MG63 (cell line): Measurements from ENCODE around the gene FKBP14. TPM values are rescaled to one million over a fixed set of nuclear protein-coding genes. Genes with fewer than 3 reads are reported as not detected.
"Not testable (repeated sequence)": the region's sequence is repeated elsewhere in the genome, so short reads cannot be mapped to it uniquely, and the experiment has no call there.

Experiments
- DNase-seq: peaks from one replicate; pipeline ENCODE4 v3.0.0-alpha.2; 2020
- H3K27me3 ChIP-seq: fragments of 250-450 bp; sonication (Bioruptor Pico); 2 replicates; pipeline ENCODE4 v1.5.1; 2020; ENCODE audit warnings: mild to moderate bottlenecking, moderate library complexity
- H3K36me3 ChIP-seq: fragments of 250-450 bp; sonication (Bioruptor Pico); 2 replicates; pipeline ENCODE4 v1.5.1; 2020; ENCODE audit warnings: mild to moderate bottlenecking, moderate library complexity
- H3K4me3 ChIP-seq: fragments of 250-450 bp; sonication (Bioruptor Pico); 2 replicates; pipeline ENCODE4 v1.5.1; 2020; ENCODE audit warnings: mild to moderate bottlenecking, moderate library complexity
- H3K9me3 ChIP-seq: fragments of 250-450 bp; sonication (Bioruptor Pico); 2 replicates; pipeline ENCODE4 v1.5.1; 2020; ENCODE audit warnings: mild to moderate bottlenecking, moderate library complexity
- total RNA-seq: library from RNA; depleted of rRNA; stranded (reverse); fragments of >200 nt; shearing (Covaris generic); gene quantifications from 2 replicates; pipeline ENCODE4 v1.2.3, GENCODE V29; 2014; ENCODE audit warnings: low replicate concordance; rRNA removed

FKBP14 gene, protein sequence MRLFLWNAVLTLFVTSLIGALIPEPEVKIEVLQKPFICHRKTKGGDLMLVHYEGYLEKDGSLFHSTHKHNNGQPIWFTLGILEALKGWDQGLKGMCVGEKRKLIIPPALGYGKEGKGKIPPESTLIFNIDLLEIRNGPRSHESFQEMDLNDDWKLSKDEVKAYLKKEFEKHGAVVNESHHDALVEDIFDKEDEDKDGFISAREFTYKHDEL
- total RNA-seq: 8.1 and 16.1 TPM in 2 replicates

DNA sequence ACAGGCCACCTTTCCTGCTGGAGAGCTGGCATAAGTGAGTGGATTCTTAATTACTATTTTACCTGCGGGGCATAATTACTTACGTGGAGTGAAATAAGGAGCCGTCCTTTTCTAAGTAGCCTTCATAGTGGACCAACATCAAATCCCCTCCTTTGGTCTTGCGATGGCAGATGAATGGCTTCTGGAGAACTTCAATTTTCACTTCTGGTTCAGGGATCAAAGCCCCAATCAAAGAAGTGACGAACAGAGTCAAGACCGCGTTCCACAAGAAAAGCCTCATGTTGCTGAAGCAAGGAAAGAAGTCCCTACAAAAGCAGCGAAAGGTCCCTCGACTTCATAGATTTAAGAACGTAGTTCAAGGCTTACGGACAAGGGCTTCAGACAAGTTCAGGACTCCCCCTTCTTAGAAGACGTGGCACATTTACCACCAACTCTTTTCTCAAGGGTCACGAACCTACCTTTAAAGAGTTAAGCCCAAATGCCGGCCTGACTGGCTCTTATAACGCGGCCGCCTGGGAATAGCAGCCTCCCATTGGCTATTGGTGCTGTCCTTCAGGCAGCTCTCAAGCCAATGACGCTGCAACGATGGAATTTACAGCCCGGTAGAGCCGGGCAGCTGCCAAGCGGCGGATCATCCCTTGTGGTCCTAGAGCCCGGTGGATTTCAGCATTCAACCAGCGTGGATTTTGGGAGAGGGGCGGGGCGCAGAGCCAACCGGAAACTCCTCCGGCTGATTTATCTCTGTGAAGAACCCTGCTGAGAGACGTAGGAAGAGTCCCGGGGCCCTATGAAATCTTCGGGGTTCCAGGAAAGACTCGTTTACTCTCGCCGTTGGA, at the start of gene FKBP14:
FKBP14 (minus strand) TSS at position 474 of the 836 bp plus-strand sequence; CDS start at position 280, 194 bp downstream.
- Histone ChIP-seq H3K27me3 (no peaks in the 10 kb centered on the region), H3K4me3 (peak within 1 kb of the TSS; percentile 60), H3K9me3 (no peaks in the 10 kb centered on the region), H3K36me3 (no peaks in the 10 kb centered on the region; the same call in 1 of the 2 replicates)
- DNase-seq: peak; percentile 98

DNA sequence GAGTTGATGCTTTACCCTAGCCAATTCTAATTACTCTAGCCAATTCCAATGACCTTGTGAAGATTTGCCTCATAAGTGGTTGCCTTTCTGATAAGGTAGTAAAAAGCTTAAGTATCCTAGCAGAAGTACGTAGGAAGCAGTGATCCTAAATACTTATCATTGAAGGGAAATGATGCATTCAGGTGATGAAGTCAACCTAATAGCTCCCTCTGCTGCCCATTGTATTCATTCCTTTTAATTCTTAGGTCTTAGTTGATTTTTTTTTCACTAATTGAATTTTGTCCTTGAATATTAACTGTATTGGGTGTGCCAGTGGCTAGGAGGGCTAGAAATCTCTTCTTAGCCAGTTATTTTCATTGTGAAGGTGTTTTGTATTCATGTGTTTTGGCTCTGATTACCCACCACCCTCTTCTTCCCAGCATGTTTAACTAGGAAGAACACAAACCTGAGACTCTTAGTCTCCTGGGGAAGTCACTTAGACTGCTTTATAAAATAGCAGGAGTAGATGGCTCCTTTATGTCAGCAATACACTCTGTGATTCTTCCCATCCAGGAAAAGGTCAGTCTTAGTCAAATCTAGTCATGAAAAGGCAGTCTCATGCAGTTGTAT, 48.0 kb upstream of the FKBP14 start:
- Histone ChIP-seq H3K27me3 (no peaks in the 10 kb centered on the region), H3K36me3 (no peaks in the 10 kb centered on the region), H3K9me3 (no peaks in the 10 kb centered on the region), H3K4me3 (no peak overlapping the region)
- DNase-seq: no peak

DNA sequence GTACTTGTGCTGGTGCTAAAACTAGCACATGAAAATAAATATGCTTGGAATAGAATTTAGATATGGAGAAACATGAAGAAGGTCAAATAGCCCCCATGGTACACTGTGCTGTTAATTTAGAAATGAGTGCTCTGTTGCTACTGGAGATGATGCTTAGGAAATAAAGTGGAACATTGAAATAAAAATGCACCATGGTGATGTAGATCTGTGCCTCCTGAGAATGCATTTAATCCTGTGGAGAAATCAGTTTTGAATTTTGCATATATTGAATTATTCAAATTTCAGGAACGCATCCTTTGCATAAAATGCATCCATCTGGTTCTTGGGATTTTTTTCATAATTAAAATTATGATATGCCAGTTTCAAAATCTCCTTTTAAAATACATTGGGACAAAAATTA, 46.2 kb upstream of the FKBP14 start:
- Histone ChIP-seq H3K4me3 (no peak overlapping the region), H3K9me3 (no peaks in the 10 kb centered on the region), H3K27me3 (no peaks in the 10 kb centered on the region), H3K36me3 (no peaks in the 10 kb centered on the region)
- DNase-seq: no peak

DNA sequence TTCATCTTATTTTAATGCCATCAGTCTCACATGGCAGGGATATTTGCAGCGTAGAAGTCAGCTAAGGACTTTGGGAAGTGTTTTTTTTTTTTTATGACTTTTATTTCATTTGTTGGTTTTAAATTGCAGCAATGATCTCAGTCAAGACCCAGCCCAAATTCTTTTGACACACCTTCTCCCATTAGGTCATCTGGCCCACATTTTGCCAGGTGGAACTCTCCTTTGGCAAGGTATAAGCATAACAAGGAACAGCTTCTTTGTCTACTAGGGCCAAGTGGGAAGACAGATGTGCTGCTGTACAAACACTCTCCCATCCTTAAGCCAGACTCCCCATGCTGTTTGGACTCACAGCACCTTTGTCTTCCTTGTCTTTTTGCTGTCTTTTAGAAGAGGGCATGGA, 43.5 kb upstream of the FKBP14 start:
- no peaks in the 10 kb centered on the region for H3K9me3 ChIP-seq
- no peaks in the 10 kb centered on the region for H3K36me3 ChIP-seq
- no peaks in the 10 kb centered on the region for H3K27me3 ChIP-seq
- no peak overlapping the region for H3K4me3 ChIP-seq
- DNase-seq: no peak

DNA sequence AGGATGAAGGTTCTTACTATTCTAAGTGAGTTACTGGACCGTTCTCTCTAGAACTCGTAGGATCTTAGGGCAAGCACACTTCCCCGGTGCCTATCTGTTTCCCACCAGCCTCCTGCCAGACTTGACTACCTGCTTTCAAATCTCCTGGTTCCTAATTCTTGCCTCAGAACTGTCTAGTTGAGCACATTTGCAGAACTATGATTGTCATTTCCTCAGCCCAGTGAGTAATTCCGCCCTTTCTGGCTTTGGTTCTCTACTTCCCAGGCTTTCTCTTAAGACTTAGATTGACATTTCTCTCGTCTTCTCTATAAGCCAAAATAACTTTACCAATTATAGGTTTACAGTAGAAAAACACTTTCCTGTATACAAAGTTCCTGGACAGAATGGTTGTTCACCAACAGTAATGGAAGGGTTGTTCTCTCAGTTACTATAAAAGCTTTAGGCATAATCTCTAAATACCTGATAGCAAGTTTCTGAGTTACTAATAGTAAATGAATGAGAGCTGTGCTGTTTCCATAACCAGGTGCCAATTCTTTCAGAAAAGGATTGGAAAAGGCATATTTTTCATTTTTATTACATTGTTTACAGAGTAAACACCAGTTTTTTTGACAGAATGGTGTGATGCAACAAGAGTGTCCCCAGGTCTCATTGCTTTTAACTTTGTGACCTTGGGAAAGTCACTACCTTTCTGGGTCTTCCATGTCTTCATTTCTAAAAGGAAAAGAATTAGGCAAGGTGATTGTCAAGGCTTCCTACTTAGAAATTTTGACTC, 42.8 kb upstream of the FKBP14 start:
- Histone ChIP-seq H3K9me3 (no peaks in the 10 kb centered on the region), H3K36me3 (no peaks in the 10 kb centered on the region), H3K4me3 (no peak overlapping the region), H3K27me3 (no peaks in the 10 kb centered on the region)
- no peak for DNase-seq

DNA sequence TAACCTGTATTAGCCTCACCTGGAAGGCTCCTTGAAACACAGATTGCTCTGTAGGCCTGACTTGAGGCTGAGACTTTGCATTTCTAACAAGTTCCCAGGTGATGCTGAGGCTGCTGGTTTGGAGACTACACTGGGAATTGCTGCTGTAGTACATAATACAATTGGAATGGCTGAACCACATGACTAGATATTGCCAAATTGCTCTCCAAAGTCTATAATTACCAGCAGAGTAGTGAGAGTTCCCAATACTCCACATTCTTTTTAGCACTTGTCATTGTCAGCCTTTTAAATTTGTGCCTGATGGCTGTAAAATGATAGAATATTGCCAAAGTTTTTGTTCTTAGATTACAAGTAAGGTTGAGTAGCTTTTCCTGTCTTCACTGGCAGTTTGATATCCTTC, 41.6 kb upstream of the FKBP14 start:
- Histone ChIP-seq H3K9me3 (no peaks in the 10 kb centered on the region), H3K4me3 (no peak overlapping the region), H3K27me3 (no peaks in the 10 kb centered on the region), H3K36me3 (no peaks in the 10 kb centered on the region)
- DNase-seq: peak; percentile 9

DNA sequence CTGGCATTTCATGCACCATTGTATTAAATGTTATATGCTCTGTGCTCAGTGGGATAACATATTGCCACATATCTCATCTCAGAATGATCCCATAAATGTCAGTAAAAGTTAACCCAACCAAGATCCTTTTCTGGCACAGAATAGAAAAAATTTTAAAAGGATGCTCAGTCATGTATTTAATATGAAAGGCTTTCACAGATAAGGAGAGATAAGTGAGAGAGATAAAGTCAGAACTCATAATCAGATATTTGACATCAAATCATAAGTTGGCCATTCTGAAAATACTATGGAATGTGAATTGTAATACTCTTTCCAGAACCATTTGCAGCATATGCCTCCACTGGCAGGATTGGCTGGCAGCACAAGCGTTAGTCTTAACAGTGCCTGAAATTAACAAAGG, 40.2 kb upstream of the FKBP14 start:
- DNase-seq: no peak
- Histone ChIP-seq H3K9me3 (no peaks in the 10 kb centered on the region), H3K27me3 (no peaks in the 10 kb centered on the region), H3K36me3 (no peaks in the 10 kb centered on the region), H3K4me3 (no peak overlapping the region)

DNA sequence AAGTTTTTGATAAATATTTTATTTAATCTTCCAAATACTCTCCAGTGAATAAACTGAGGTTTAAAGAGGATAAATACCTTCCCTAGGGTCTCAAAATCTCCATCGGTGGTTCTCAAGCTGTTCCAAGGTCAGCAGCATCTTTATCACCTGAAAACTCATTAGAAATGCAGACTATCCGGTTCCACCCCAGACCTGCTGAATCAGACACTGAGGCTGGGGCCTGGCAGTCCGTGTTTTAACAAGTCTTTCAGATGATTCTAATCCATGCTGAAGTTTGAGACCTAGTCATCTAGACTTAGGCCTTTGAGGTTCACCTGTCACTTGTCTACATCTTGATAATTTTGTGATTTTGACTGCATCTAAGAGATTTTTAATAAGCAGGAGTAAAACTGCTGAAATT, 39.2 kb upstream of the FKBP14 start:
- Histone ChIP-seq H3K9me3 (no peaks in the 10 kb centered on the region), H3K36me3 (no peaks in the 10 kb centered on the region), H3K4me3 (no peak overlapping the region), H3K27me3 (no peaks in the 10 kb centered on the region)
- no peak for DNase-seq

DNA sequence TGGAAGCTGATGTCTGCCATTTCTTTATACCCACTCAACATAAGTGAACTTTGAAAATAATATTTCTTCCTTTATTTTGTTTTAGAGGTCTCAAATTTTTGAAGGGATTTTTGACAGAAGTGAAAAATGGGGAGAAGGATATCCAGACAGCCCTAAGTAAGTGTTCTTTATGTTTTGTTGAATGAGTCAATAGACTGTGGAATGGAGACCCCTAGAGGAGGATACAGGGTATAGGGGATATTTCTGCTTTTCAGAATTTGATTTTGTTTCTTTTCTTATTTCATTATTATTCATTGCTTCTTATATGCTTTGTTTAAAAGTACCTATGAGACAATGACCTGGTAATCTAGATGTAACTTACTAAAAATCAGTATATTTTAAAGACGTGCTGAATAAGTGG, 36.1 kb upstream of the FKBP14 start:
- no peaks in the 10 kb centered on the region for H3K27me3 ChIP-seq
- H3K4me3 ChIP-seq: no peak overlapping the region
- DNase-seq: no peak
- no peaks in the 10 kb centered on the region for H3K9me3 ChIP-seq
- no peaks in the 10 kb centered on the region for H3K36me3 ChIP-seq

DNA sequence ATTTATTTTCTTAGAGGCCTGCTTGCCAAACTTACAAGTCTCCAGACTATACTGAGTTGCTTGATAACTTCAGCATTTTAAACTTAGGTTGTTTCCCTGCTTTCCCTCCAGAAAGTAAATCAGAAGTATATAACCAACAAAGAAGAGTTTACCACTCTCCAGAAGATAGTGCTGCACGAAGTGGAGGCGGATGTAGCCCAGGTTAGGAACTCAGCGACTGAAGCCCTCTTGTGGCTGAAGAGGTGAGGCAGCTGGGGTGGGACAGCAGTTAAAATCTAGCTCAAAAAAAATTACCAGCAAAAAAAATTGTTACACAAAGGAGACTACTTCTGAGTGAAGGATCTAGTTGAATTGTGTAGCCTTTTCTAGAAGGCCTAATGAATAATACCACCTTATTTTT, 35.3 kb upstream of the FKBP14 start:
- H3K4me3 ChIP-seq, H3K36me3 ChIP-seq, H3K27me3 ChIP-seq, H3K9me3 ChIP-seq: not testable (repeated sequence)
- peak; percentile 2 for DNase-seq

DNA sequence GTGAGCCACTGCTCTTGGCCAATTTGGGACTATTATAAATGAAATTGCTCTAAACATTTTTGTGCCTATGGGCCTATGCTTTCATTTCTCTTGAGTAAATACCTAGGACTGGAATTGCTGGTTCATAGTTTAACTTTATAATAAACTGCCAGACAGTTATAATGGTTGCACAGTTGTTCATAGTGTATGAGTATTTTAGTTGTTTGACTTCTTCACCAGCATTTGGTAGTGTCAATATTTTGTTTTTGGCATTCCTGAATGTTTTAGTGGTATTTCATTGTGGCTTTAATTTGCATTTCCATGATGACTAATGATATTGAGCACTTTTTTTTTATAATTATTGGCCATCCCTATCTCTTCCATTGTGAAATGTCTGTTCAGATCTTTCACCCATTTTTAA, 31.2 kb upstream of the FKBP14 start:
- H3K36me3 ChIP-seq: no peaks in the 10 kb centered on the region
- H3K9me3 ChIP-seq: no peaks in the 10 kb centered on the region
- H3K27me3 ChIP-seq: no peaks in the 10 kb centered on the region
- DNase-seq: no peak
- H3K4me3 ChIP-seq: no peak overlapping the region

DNA sequence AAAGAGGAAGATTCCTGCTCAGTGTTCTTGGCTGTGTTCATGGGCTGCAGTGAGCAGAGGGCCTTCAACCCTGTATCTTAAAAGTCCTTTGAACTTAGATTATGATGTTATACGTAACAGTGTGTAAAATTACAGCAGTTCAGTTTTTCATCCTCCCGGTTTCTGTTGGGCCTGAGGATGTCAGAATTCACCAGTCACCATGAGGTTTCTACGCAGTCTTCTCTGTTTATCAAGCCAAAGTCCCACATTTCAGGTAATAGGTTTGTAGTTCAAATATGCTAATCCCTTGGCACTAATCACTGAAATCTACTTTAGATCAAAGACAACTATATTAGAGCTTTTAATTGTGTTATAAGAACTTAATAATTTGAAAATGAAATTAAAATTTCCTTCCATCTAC, 26.6 kb upstream of the FKBP14 start:
- Histone ChIP-seq H3K4me3 (no peak overlapping the region), H3K9me3 (no peaks in the 10 kb centered on the region), H3K36me3 (no peaks in the 10 kb centered on the region), H3K27me3 (no peaks in the 10 kb centered on the region)
- DNase-seq: no peak

DNA sequence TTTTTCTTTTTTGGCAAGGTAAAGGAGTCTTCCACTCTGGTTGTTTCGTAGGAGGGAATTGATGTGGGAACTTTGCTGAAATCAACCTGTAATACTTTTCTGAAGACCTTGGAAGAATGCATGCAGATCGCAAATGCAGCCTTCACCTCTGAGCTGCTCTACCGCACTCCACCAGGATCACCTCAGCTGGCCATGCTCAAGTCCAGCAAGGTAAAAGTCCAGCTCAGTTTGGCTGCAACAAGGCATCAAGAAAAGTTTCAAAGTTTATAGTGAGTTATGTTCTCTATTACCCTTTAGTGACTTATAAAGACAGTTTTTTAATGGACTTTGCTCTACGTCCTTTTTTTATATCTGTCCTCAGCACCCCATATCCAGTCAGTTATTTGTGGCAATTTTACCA, 22.7 kb upstream of the FKBP14 start:
- Histone ChIP-seq H3K9me3 (no peaks in the 10 kb centered on the region), H3K36me3 (no peaks in the 10 kb centered on the region; the same call in 1 of the 2 replicates), H3K4me3 (no peak overlapping the region), H3K27me3 (no peaks in the 10 kb centered on the region)
- DNase-seq: no peak

DNA sequence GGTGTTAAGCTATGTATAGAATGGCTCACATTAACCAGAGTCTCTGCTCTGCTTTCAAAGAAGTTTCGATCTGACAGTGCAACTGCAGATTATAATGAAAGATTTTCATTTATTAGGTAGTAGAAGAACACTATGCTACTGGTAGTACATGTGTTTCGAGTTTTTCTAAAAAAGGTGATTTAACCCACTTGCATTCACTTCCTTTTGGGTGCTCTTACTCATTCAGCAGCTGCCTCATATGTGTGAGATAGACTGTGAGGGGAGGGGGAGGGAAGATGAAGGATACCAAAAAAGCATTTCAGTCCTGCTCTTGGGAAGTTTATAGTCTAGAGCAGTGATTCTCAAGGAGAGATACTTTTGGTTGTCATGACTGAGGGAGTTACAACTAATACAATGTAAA, 22.1 kb upstream of the FKBP14 start:
- Histone ChIP-seq H3K36me3 (no peaks in the 10 kb centered on the region; the same call in 1 of the 2 replicates), H3K9me3 (no peaks in the 10 kb centered on the region), H3K4me3 (no peak overlapping the region), H3K27me3 (no peaks in the 10 kb centered on the region)
- DNase-seq: no peak

DNA sequence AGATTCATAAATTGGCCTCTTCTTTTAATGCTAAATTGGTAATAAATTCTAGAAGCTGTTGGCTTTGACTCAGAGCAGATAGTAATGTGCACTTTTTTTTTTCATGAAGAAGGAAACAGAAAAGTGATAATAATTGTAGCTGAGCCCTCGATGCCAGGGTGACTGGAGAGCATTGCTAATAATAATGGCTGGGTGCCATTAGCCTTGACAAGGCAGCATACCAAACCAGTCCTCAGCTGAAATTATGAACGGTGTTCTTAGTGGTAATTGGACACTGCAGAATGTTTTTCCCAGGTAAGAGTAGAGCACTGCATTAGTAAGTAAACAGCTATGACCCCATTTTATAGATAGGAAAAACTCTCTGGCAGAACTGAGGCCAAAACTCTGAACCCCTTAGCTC, 20.6 kb upstream of the FKBP14 start:
- no peak for DNase-seq
- Histone ChIP-seq H3K4me3 (no peak overlapping the region), H3K9me3 (no peaks in the 10 kb centered on the region), H3K36me3 (no peaks in the 10 kb centered on the region; the same call in 1 of the 2 replicates), H3K27me3 (no peaks in the 10 kb centered on the region)

DNA sequence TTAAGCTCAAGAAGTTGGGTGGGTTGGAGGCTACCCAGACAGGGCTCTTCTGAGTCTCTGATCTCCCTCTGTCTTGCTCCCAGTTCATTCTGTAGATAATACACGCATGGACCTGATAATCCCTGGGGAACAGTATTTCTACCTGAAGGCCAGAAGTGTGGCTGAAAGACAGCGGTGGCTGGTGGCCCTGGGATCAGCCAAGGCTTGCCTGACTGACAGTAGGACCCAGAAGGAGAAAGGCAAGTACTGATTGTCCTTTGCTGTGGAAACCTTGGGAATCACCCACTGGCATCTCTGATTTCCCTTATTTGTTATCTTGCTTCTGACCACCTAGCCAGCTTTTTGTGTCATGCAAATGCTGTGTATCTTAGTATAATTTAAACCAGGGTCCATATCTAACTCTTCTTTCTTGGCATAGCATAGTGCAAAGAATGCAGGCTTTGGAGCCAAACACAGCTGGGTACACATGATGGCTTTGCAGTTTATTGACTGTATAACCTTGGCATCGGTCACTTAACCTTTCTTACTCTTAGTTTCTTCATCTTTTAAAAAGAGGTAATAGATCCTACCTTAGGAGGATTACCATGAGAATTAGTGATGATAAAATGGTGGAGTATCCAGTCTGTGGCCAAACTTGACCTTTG, 19.7 kb upstream of the FKBP14 start:
- Histone ChIP-seq H3K27me3 (no peaks in the 10 kb centered on the region), H3K4me3 (no peak overlapping the region), H3K9me3 (no peaks in the 10 kb centered on the region), H3K36me3 (no peaks in the 10 kb centered on the region; the same call in 1 of the 2 replicates)
- DNase-seq: no peak
